Hair follicle dermal papilla cell (primary cell): ENCODE results near the gene KITLG. TPM values are rescaled to one million over a fixed set of nuclear protein-coding genes. Genes with fewer than 3 reads are reported as not detected.

Experiments
- small RNA-seq: library from RNA; depleted of rRNA; stranded (forward); fragments of <200 nt; gene quantifications from one replicate; pipeline ENCODE3, GENCODE V24; 2012
- total RNA-seq: library from RNA; depleted of rRNA; stranded (reverse); fragments of >200 nt; gene quantifications from 2 replicates; pipeline ENCODE4 v1.2.3, GENCODE V29; 2012

The KITLG gene, protein sequence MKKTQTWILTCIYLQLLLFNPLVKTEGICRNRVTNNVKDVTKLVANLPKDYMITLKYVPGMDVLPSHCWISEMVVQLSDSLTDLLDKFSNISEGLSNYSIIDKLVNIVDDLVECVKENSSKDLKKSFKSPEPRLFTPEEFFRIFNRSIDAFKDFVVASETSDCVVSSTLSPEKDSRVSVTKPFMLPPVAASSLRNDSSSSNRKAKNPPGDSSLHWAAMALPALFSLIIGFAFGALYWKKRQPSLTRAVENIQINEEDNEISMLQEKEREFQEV
- 105 and 131 TPM in 2 replicates for total RNA-seq

DNA sequence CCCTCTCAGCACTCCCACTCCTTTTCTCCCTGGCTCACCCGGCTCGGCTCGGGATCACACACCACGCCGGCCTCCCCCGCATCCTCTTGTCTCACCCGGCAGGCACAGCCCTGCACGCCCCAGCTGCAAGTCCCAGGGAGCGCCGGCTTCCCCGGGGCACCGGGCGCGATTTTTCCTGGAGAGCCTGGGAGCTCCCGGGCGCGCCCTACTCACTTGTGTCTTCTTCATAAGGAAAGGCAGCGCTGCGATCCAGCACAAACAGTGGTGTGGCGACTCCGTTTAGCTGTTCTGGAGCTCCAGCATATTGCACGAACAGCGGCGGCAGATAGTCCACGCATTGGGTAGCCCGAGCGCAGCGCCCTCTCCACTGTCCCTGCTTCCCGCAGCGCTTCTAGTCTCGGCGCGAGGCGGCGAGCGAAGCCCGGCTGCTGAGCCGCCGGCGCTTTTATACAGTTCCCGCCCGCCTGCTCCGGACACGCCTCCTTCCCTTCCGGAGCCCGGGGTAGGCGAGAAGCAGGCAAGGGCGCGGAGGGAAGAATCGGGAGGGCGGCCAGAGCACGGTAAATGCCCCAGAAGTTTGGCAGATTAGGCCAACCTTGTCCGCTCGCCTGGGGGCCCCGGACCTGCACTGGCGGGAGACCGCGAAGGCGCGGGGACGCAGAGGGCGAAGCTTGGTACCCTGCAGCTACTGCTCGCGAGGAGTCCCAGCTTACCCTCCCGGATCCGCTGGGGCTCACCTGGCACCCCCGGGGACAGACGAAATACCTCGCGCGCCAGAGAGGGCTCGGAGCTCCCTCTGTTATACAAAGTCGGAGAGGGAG, at the start of gene KITLG:
Gene KITLG, minus strand, starts transcription at position 421 of the 821 bp plus-strand sequence. Its CDS starts 193 bp downstream, at position 228.

Small RNA genes lying within 50 kb of the gene (small RNA-seq; reads per million reads assigned to genes)
- not detected for gene RNU1-117P
